KMS-11 (cell line): ENCODE results near the gene CIBAR2.

ENCODE experiments used
- H2AFZ ChIP-seq: fragments of 200-600 bp; sonication (generic); 2 replicates; pipeline ENCODE4 v1.6.1; 2016; ENCODE audit warnings: antibody characterized with exemption, mixed run types, low read depth
- H3K27ac ChIP-seq: fragments of 200-600 bp; sonication (generic); 2 replicates; pipeline ENCODE4 v1.6.1; 2016; ENCODE audit warnings: mild to moderate bottlenecking, mixed run types
- H3K27me3 ChIP-seq: fragments of 200-600 bp; sonication (generic); 2 replicates; pipeline ENCODE4 v1.6.1; 2017; ENCODE audit warnings: mild to moderate bottlenecking, low read depth, mixed run types, moderate library complexity; ENCODE audit not compliant: insufficient read depth
- H3K36me3 ChIP-seq: fragments of 200-600 bp; sonication (generic); 2 replicates; pipeline ENCODE4 v1.6.1; 2017; ENCODE audit warnings: mild to moderate bottlenecking, mixed run types; ENCODE audit not compliant: insufficient read depth
- H3K4me1 ChIP-seq: fragments of 200-600 bp; sonication (generic); 2 replicates; pipeline ENCODE4 v1.6.1; 2016; ENCODE audit warnings: mild to moderate bottlenecking, low read depth, mixed run types; ENCODE audit not compliant: poor library complexity, severe bottlenecking
- H3K4me2 ChIP-seq: fragments of 200-600 bp; sonication (generic); 2 replicates; pipeline ENCODE4 v1.7.0; 2016; ENCODE audit warnings: mild to moderate bottlenecking, mixed run types
- H3K4me3 ChIP-seq: fragments of 200-600 bp; sonication (generic); IDR thresholded peaks from 2 replicates; pipeline ENCODE4 v1.6.1; 2017; ENCODE audit warnings: low read depth, low read length, mixed read lengths; ENCODE audit not compliant: insufficient read depth
- H3K79me2 ChIP-seq: fragments of 200-600 bp; sonication (generic); 2 replicates; pipeline ENCODE4 v1.6.1; 2016; ENCODE audit warnings: low read depth, mixed run types; ENCODE audit not compliant: insufficient read depth
- H3K9ac ChIP-seq: fragments of 200-600 bp; sonication (generic); 2 replicates; pipeline ENCODE4 v1.6.1; 2016; ENCODE audit warnings: mild to moderate bottlenecking, mixed run types
- H4K20me1 ChIP-seq: fragments of 200-600 bp; sonication (generic); 2 replicates; pipeline ENCODE4 v1.6.1; 2016; ENCODE audit warnings: mild to moderate bottlenecking, mixed run types; ENCODE audit not compliant: insufficient read depth
- CTCF ChIP-seq: fragments of 200-600 bp; sonication (generic); conservative IDR thresholded peaks from 2 replicates; pipeline ENCODE4 v1.6.1; 2017; ENCODE audit warnings: low read depth, mild to moderate bottlenecking, antibody characterized with exemption, low read length, moderate library complexity, mixed read lengths

The CIBAR2 gene

GRCh38 chr16:85048921-85049562, 63.2 kb downstream of the CIBAR2 start:
- Histone ChIP-seq H3K27ac (no peak overlapping the region), H3K79me2 (no peaks in the 10 kb centered on the region), H3K4me2 (no peak overlapping the region), H3K27me3 (no peaks in the 10 kb centered on the region), H3K4me1 (no peaks in the 10 kb centered on the region), H3K36me3 (no peaks in the 10 kb centered on the region), H3K9ac (no peak overlapping the region), H4K20me1 (no peaks in the 10 kb centered on the region), H2AFZ (no peak overlapping the region), H3K4me3 (no peak overlapping the region)
- TF ChIP-seq CTCF, result no peak
